Adrenal gland (tissue), 5 donors: ENCODE results near the gene FOXN3.

Experiments used
- CTCF ChIP-seq, 6 experiments: fragments of 450-650 bp in 4 of 6; fragments of 200-600 bp in 2 of 6; sonication (generic) in 1 of 6; IDR thresholded peaks; 1 replicate in 5 of 6; 2 replicates in 1 of 6; pipeline versions ENCODE4 v1.5.1 to v1.8.0; 2016 to 2021; ENCODE audit warnings: antibody characterized with exemption in 6 of 6, mild to moderate bottlenecking in 2 of 6, moderate library complexity in 1 of 6
- POLR2A ChIP-seq, 2 donors: fragments of 450-650 bp; IDR thresholded peaks; one replicate each; pipeline ENCODE4 v1.6.1; 2017; ENCODE audit warnings: antibody characterized with exemption in 2 of 2, mild to moderate bottlenecking in 2 of 2, moderate library complexity in 1 of 2
- donor health status: DM: no; HTN: no; CAD: no.

DNA sequence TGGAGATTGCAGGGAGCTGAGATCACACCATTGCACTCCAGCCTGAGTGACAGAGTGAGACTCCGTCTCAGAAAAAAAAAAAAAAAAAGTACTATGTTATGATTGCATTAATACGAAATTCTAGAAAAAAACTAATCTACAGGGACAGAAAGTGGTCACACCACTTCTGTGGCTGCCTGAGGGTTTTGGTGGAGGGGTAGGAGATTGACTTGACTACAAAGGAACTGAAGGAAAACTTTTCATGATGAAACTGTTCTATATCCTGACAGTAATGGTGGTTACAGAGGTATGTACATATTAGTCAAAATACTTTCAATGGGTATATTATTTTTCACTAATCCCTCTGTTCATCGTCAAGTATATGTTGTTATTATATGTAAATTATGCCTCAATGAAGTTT lies 42.1 kb downstream of the FOXN3 start:
- TF ChIP-seq CTCF (IDR thresholded peaks at IDR 0.05) = no peak
- TF ChIP-seq POLR2A (IDR thresholded peaks at IDR 0.05) = no peak
